HCT116 (cell line): ENCODE data around the gene ATAT1. TPM values are rescaled to one million over a fixed set of nuclear protein-coding genes. Genes with fewer than 3 reads are reported as not detected.

Source experiments
- ATAC-seq: fragments of 200-7000 bp; cut with Tn5 transposase; 2 replicates; pipeline ENCODE4 v1.9.1; 2020; ENCODE audit warnings: mild to moderate bottlenecking, moderate library complexity
- BruUV-seq: library from RNA; stranded (reverse); fragments of 400-500 nt; replicated peaks from 2 replicates; lab custom pipeline; 2021; lab: Mats Ljungman, UMichigan
- CTCF ChIA-PET: fragments of 300-600 bp; sonication (Branson Sonifier 250); formaldehyde crosslinking; loops from one replicate; lab custom pipeline; 2021; ENCODE audit warnings: antibody characterized with exemption; lab: Charles Lee
- POLR2A ChIA-PET: fragments of 300-600, 350-600 bp; sonication (Branson Sonifier 250); formaldehyde crosslinking; loops from one replicate; lab custom pipeline; 2021; ENCODE audit warnings: antibody characterized with exemption; lab: Charles Lee
- RAD21 ChIA-PET, 2 experiments: fragments of 300-600 bp; sonication (Branson Sonifier 250); formaldehyde crosslinking; loops; one replicate each; lab custom pipeline; 2023; ENCODE audit warnings: low total read pairs in 2 of 2; ENCODE audit not compliant: uncharacterized antibody in 2 of 2, unreplicated experiment in 2 of 2, low non-redundant PET in 1 of 2; lab: Charles Lee
- DNase-seq: peaks from one replicate; pipeline ENCODE4 v3.0.0-alpha.2; 2010; ENCODE audit warnings: low read depth, low spot score
- H2AFZ ChIP-seq: fragments of 200-600 bp; shearing (Covaris generic), sonication (generic); 2 replicates; pipeline ENCODE4 v1.6.1; 2017; ENCODE audit warnings: low read depth, mixed run types, mixed read lengths, antibody characterized with exemption, low read length; ENCODE audit not compliant: poor library complexity, severe bottlenecking
- H3K27ac ChIP-seq: 2 replicates; pipeline ENCODE4 v1.5.1; 2012; ENCODE audit warnings: low read depth, low read length
- H3K27me3 ChIP-seq: fragments of 200-600 bp; sonication (generic); 2 replicates; pipeline ENCODE4 v1.6.1; 2016; ENCODE audit warnings: mixed run types, low read length, mixed read lengths; ENCODE audit not compliant: insufficient read depth
- H3K36me3 ChIP-seq, 2 experiments: fragments of 200-500 bp in 1 of 2; fragments of 200-600 bp in 1 of 2; sonication (Bioruptor generic) in 1 of 2; sonication (generic) in 1 of 2; 2 replicates each; pipeline versions ENCODE4 v1.5.1 to v1.6.1; 2014 to 2016; ENCODE audit warnings: low read length in 2 of 2, inconsistent platforms in 1 of 2, mixed read lengths in 1 of 2, mixed run types in 1 of 2; ENCODE audit not compliant: insufficient read depth in 2 of 2, control insufficient read depth in 1 of 2
- H3K4me1 ChIP-seq, 2 experiments: fragments of 200-600 bp in 1 of 2; sonication (generic) in 1 of 2; 2 replicates each; pipeline versions ENCODE4 v1.5.1 to v1.6.1; 2012 to 2017; ENCODE audit warnings: low read length in 2 of 2, inconsistent platforms in 1 of 2, mild to moderate bottlenecking in 1 of 2, mixed read lengths in 1 of 2, mixed run types in 1 of 2, moderate library complexity in 1 of 2; ENCODE audit not compliant: insufficient read depth in 2 of 2, control insufficient read depth in 1 of 2
- H3K4me2 ChIP-seq: fragments of 200-600 bp; sonication (generic); 2 replicates; pipeline ENCODE4 v1.6.1; 2017; ENCODE audit warnings: mixed run types, low read length, mixed read lengths
- H3K4me3 ChIP-seq, 2 experiments: fragments of 200-600 bp in 1 of 2; sonication (generic) in 1 of 2; replicated peaks in 1 of 2; 2 replicates each; pipeline ENCODE4 v1.5.1; 2011 to 2016; ENCODE audit warnings: low read length in 2 of 2, control low read depth in 1 of 2, low read depth in 1 of 2, mild to moderate bottlenecking in 1 of 2, mixed read lengths in 1 of 2, mixed run types in 1 of 2
- H3K79me2 ChIP-seq: fragments of 200-600 bp; sonication (generic); 2 replicates; pipeline ENCODE4 v1.6.1; 2017; ENCODE audit warnings: mild to moderate bottlenecking, mixed run types, low read length, moderate library complexity, mixed read lengths; ENCODE audit not compliant: insufficient read depth
- H3K9ac ChIP-seq: fragments of 200-600 bp; sonication (generic); 2 replicates; pipeline ENCODE4 v1.6.1; 2016; ENCODE audit warnings: low read length, mixed read lengths
- H3K9me2 ChIP-seq: fragments of 200-600 bp; sonication (generic), shearing (Covaris generic); 2 replicates; pipeline ENCODE4 v1.6.1; 2017; ENCODE audit warnings: mixed run types, mild to moderate bottlenecking, moderate library complexity; ENCODE audit not compliant: insufficient read depth
- H3K9me3 ChIP-seq, 2 experiments: fragments of 200-500 bp in 1 of 2; fragments of 200-600 bp in 1 of 2; sonication (Bioruptor generic) in 1 of 2; sonication (generic) in 1 of 2; 2 replicates each; pipeline ENCODE4 v1.6.1; 2014 to 2017; ENCODE audit warnings: low read length in 2 of 2, mixed read lengths in 2 of 2, inconsistent platforms in 1 of 2, low read depth in 1 of 2, mild to moderate bottlenecking in 1 of 2, mixed run types in 1 of 2, moderate library complexity in 1 of 2; ENCODE audit not compliant: control insufficient read depth in 1 of 2, insufficient read depth in 1 of 2
- H4K20me1 ChIP-seq: fragments of 200-600 bp; sonication (generic), shearing (Covaris generic); 2 replicates; pipeline ENCODE4 v1.6.1; 2017; ENCODE audit warnings: mixed run types, mild to moderate bottlenecking, moderate library complexity; ENCODE audit not compliant: insufficient read depth
- CTCF ChIP-seq, 3 experiments: fragments of 200-600 bp in 1 of 3; sonication (generic) in 1 of 3; IDR thresholded peaks in 2 of 3; conservative IDR thresholded peaks in 1 of 3; 2 replicates each; pipeline ENCODE4 v1.5.1; 2012 to 2017; ENCODE audit warnings: low read depth in 2 of 3, low read length in 2 of 3, antibody characterized with exemption in 1 of 3, borderline replicate concordance in 1 of 3, control low read depth in 1 of 3, mild to moderate bottlenecking in 1 of 3, mixed read lengths in 1 of 3, mixed run types in 1 of 3, moderate library complexity in 1 of 3; ENCODE audit not compliant: insufficient read depth in 1 of 3
- ELF1 ChIP-seq: IDR thresholded peaks from 2 replicates; pipeline ENCODE4 v1.6.1; 2012; ENCODE audit warnings: low read depth, borderline replicate concordance
- FOSL1 ChIP-seq: IDR thresholded peaks from 2 replicates; pipeline ENCODE4 v1.6.1; 2012; ENCODE audit warnings: low read depth
- POLR2A ChIP-seq: IDR thresholded peaks from 2 replicates; pipeline ENCODE4 v1.7.0; 2011; ENCODE audit warnings: borderline replicate concordance; ENCODE audit not compliant: insufficient read depth, insufficient read length; ENCODE audit errors: extremely low read depth
- POLR2AphosphoS5 ChIP-seq: IDR thresholded peaks from 2 replicates; pipeline ENCODE4 v1.6.1; 2011; ENCODE audit warnings: mild to moderate bottlenecking, low read depth, low read length, moderate library complexity
- RAD21 ChIP-seq: IDR thresholded peaks from 2 replicates; pipeline ENCODE4 v1.6.1; 2012; ENCODE audit warnings: low read depth, mild to moderate bottlenecking
- ZFX ChIP-seq: fragments of 450-650 bp; IDR thresholded peaks from 2 replicates; pipeline ENCODE4 v1.6.1; 2017
- intact Hi-C: fragments of 100-400 bp; cut with micrococcal nuclease; formaldehyde crosslinking; loops from 2 replicates; pipeline ENCODE4 v1.10.0; 2022
- total RNA-seq: library from RNA; stranded (reverse); gene quantifications from one replicate; pipeline ENCODE4 v1.2.1, GENCODE V29; 2021; ENCODE audit not compliant: unreplicated experiment

Gene ATAT1
- total RNA-seq, 1 experiment from 2014 or later: 19.8 TPM

- 0 out of 2 replicates have a peak, but pooled peaks cover 4% of the 10 kb centered on the region for H4K20me1 ChIP-seq
- no peak overlapping the region for H3K9ac ChIP-seq
- peaks cover 9 to 15% of the 10 kb centered on the region in 2 experiments for H3K4me1 ChIP-seq
- RAD21 ChIA-PET: no interaction called here
- no peaks in the 10 kb centered on the region for H3K27me3 ChIP-seq
- H3K9me3 ChIP-seq: no peaks in the 10 kb centered on the region
- DNase-seq (no peak), ATAC-seq (no peak)
- TF ChIP-seq POLR2AphosphoS5: peak; percentile 65
- no peak for TF ChIP-seq ELF1
- H3K9me2 ChIP-seq: no peaks in the 10 kb centered on the region
- intact Hi-C loops: loop anchor here (5.0 to 10.0 kb wide), 2 partner anchors 128 to 205 kb away; no protein-coding TSS in a partner anchor
- POLR2A ChIA-PET: interaction anchor here (1.9 to 2.0 kb wide), 3 partner anchors 9 to 121 kb away, joined by 7 to 9 read pairs (median 8); no protein-coding TSS in a partner anchor
- no peak overlapping the region for H2AFZ ChIP-seq
- CTCF ChIA-PET: interaction anchor here (0.9 kb wide), 1 partner anchor 10 kb away, joined by 3 read pairs; no protein-coding TSS in a partner anchor
- peaks cover 73% of the 10 kb centered on the region for H3K79me2 ChIP-seq
- no peak overlapping the region for H3K4me3 ChIP-seq
- no TSS peak for BruUV-seq
- H3K4me2 ChIP-seq: no peak overlapping the region
- peaks cover 38 to 53% of the 10 kb centered on the region in 2 experiments for H3K36me3 ChIP-seq
- H3K27ac ChIP-seq: no peak overlapping the region
Observed at GRCh38 chr6:30610065-30610464, 16.6 kb upstream of the ATAT1 start.

GRCh38 chr6:30611150-30611855 is 15.4 kb upstream of the ATAT1 start:
- H2AFZ ChIP-seq: no peak overlapping the region
- BruUV-seq: no TSS peak
- DNase-seq: no peak
- peaks cover 33 to 50% of the 10 kb centered on the region in 2 experiments for H3K36me3 ChIP-seq
- ChIA-PET CTCF (interaction anchor here (3.6 kb wide), 1 partner anchor 120 kb away, joined by 26 read pairs; no protein-coding TSS in a partner anchor), POLR2A (interaction anchor here (1.1 to 2.0 kb wide), 6 partner anchors 11 to 120 kb away, joined by 3 to 28 read pairs (median 8); no protein-coding TSS in a partner anchor), RAD21 (no interaction called here)
- no peak overlapping the region for H3K4me3 ChIP-seq
- H3K4me2 ChIP-seq: no peak overlapping the region
- H3K27me3 ChIP-seq: no peaks in the 10 kb centered on the region
- no peak for TF ChIP-seq POLR2A
- TF ChIP-seq ZFX: no peak
- no peak for TF ChIP-seq RAD21
- TF ChIP-seq CTCF (IDR thresholded peaks at IDR 0.05 in 2 of 3, conservative IDR thresholded peaks at IDR 0.05 in 1 of 3; ENCODE audit: borderline replicate concordance in 1 of 3, insufficient read depth in 1 of 3, low read depth in 2 of 3, low read length in 2 of 3): no peak
- TF ChIP-seq FOSL1: no peak
- TF ChIP-seq POLR2AphosphoS5: peak; percentile 33; the same call in 1 of the 2 replicates
- H3K4me1 ChIP-seq: peaks cover 9 to 27% of the 10 kb centered on the region in 2 experiments
- H3K9me2 ChIP-seq: no peaks in the 10 kb centered on the region
- peaks cover 80% of the 10 kb centered on the region for H3K79me2 ChIP-seq
- H4K20me1 ChIP-seq: peaks cover 4% of the 10 kb centered on the region; the same call in 1 of the 2 replicates
- no peaks in the 10 kb centered on the region for H3K9me3 ChIP-seq
- intact Hi-C loops: loop anchor here (5.0 to 10.0 kb wide), 2 partner anchors 129 to 203 kb away; no protein-coding TSS in a partner anchor
- no peak for ATAC-seq
- H3K27ac ChIP-seq: no peak overlapping the region
- no peak overlapping the region for H3K9ac ChIP-seq
